Coronary artery (tissue), 2 donors: ENCODE results near the gene CDCA4.

Experiments
- DNase-seq: peaks from one replicate; pipeline ENCODE4 v3.0.0-alpha.2; 2017; ENCODE audit warnings: low spot score
- H3K27ac ChIP-seq, 2 donors: fragments of 200-600 bp; sonication (generic); one replicate each; pipeline ENCODE4 v1.5.1; 2016 to 2019
- H3K4me3 ChIP-seq: fragments of 200-600 bp; sonication (generic); 2 replicates; pipeline ENCODE4 v1.5.1; 2016; ENCODE audit warnings: mild to moderate bottlenecking, moderate library complexity
- CTCF ChIP-seq: fragments of 200-600 bp; sonication (generic); IDR thresholded peaks from one replicate; pipeline ENCODE4 v1.5.1; 2019; ENCODE audit warnings: antibody characterized with exemption

Gene CDCA4

GRCh38 chr14:105055736-105056302 is 34.9 kb upstream of the CDCA4 start:
- no peak for TF ChIP-seq CTCF
- no peak overlapping the region for H3K4me3 ChIP-seq
- H3K27ac ChIP-seq: no peak overlapping the region
- no peak for DNase-seq

- no peak for DNase-seq
- Histone ChIP-seq H3K27ac (no peak overlapping the region), H3K4me3 (no peak overlapping the region)
- TF ChIP-seq CTCF: no peak
Observed at GRCh38 chr14:105055334-105055733, 34.5 kb upstream of the CDCA4 start.

GRCh38 chr14:105053996-105054395 is 33.1 kb upstream of the CDCA4 start:
- H3K4me3 ChIP-seq: no peak overlapping the region
- no peak for TF ChIP-seq CTCF
- DNase-seq: no peak
- H3K27ac ChIP-seq: no peak overlapping the region

- Histone ChIP-seq H3K27ac (no peak overlapping the region), H3K4me3 (no peak overlapping the region)
- TF ChIP-seq CTCF: no peak
- DNase-seq: no peak
Observed at GRCh38 chr14:105053421-105053820, 32.5 kb upstream of the CDCA4 start.

GRCh38 chr14:105052110-105052458 is 31.2 kb upstream of the CDCA4 start:
- Histone ChIP-seq H3K27ac (no peak overlapping the region), H3K4me3 (no peak overlapping the region)
- no peak for TF ChIP-seq CTCF
- DNase-seq: no peak

- no peak overlapping the region for H3K27ac ChIP-seq
- no peak for DNase-seq
- no peak overlapping the region for H3K4me3 ChIP-seq
- TF ChIP-seq CTCF: no peak
Observed at GRCh38 chr14:105051182-105052109, 30.6 kb upstream of the CDCA4 start.

GRCh38 chr14:105050551-105050897 is 29.6 kb upstream of the CDCA4 start:
- no peak overlapping the region for H3K4me3 ChIP-seq
- no peak for TF ChIP-seq CTCF
- DNase-seq: no peak
- H3K27ac ChIP-seq: no peak overlapping the region
